Measurements from ENCODE around the gene TPD52L1.

DNA sequence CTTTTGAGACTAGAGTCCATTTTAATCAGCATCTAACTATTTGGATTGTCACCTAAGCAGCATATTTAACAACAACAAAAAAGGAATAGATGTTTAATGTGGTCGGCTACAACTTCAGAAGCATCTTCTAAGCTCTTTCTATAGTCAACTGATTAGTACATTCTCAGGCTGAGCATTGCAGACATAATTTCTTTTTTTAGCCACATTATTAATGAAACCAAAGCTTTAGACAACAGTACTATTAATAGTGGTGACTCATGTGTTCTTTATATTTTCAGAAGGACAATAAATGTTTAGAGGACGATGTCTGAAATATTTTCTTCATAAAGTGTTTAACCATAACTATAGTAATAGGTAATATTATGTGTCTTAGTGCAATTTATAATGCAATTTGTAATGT is 52.4 kb downstream of the TPD52L1 start:
- TF ChIP-seq GATA2 (IDR thresholded peaks at IDR 0.05; ENCODE audit: low read depth, low read length), result no peak
- no peak for TF ChIP-seq GATA3 (IDR thresholded peaks at IDR 0.05; ENCODE audit: low read depth, low read length)

Measured in SH-SY5Y (cell line).